A549 (cell line): Measurements from ENCODE around the gene CNTNAP5. TPM values are rescaled to one million over a fixed set of nuclear protein-coding genes. Genes with fewer than 3 reads are reported as not detected.

Experiments
- ATAC-seq, 2 experiments: fragments of 200-7000 bp in 1 of 2; fragments of >200 bp in 1 of 2; cut with Nextera tagmentation in 1 of 2; cut with Tn5 transposase in 1 of 2; 3 replicates each; pipeline versions ENCODE4 v1.8.0 to v1.9.1; 2018 to 2020; ENCODE audit warnings: mild to moderate bottlenecking in 1 of 2, moderate library complexity in 1 of 2
- CTCF ChIA-PET: fragments of 300-600 bp; sonication (Branson Sonifier 250); formaldehyde crosslinking; extraction: SDS; loops from one replicate; lab custom pipeline; 2021; ENCODE audit warnings: antibody characterized with exemption, inconsistent platforms; lab: Yijun Ruan, JAX
- POLR2A ChIA-PET: fragments of 350-600 bp; formaldehyde crosslinking; extraction: SDS; loops from one replicate; lab custom pipeline; 2021; ENCODE audit warnings: antibody characterized with exemption, inconsistent platforms; lab: Yijun Ruan, JAX
- DNase-seq, 2 experiments: peaks; one replicate each; pipeline versions ENCODE4 v3.0.0 to v3.0.0-alpha.2; 2011 to 2016; ENCODE audit warnings: low read depth in 1 of 2, low spot score in 1 of 2
- FAIRE-seq: peaks from 2 replicates; lab custom pipeline; 2011; peaks lifted over from hg19 to GRCh38; lab: Jason Lieb, UNC
- H3K27ac ChIP-seq, 2 experiments: fragments of >200 bp; sonication (Bioruptor Twin); formaldehyde crosslinking; 3 replicates each; pipeline ENCODE4 v1.5.1; 2016 to 2017
- H3K4me1 ChIP-seq: fragments of >200 bp; sonication (Bioruptor Twin); formaldehyde crosslinking; 3 replicates; pipeline ENCODE4 v1.6.1; 2016
- H3K4me2 ChIP-seq: fragments of >200 bp; sonication (Bioruptor Twin); formaldehyde crosslinking; 3 replicates; pipeline ENCODE4 v1.6.1; 2016
- H3K4me3 ChIP-seq: fragments of >200 bp; sonication (Bioruptor Twin); formaldehyde crosslinking; 3 replicates; pipeline ENCODE4 v1.5.1; 2016
- H3K9me3 ChIP-seq: fragments of >200 bp; sonication (Bioruptor Twin); formaldehyde crosslinking; 3 replicates; pipeline ENCODE4 v1.6.1; 2016
- ATOH8 ChIP-seq: fragments of 250-450 bp; sonication (Bioruptor Pico); IDR thresholded peaks from 2 replicates; pipeline ENCODE4 v1.5.0; 2020; ENCODE audit warnings: low read depth, mild to moderate bottlenecking, moderate library complexity
- CBX2 ChIP-seq: fragments of 200-600 bp; sonication (generic); IDR thresholded peaks from 2 replicates; pipeline ENCODE4 v1.6.1; 2016; ENCODE audit warnings: low read depth, mild to moderate bottlenecking, borderline replicate concordance
- CEBPB ChIP-seq, 2 experiments: fragments of >200 bp in 1 of 2; sonication (Bioruptor Twin) in 1 of 2; formaldehyde crosslinking in 1 of 2; IDR thresholded peaks; 2 replicates each; pipeline ENCODE4 v1.6.1; 2012 to 2016
- CHD2 ChIP-seq: fragments of 150-350 bp; IDR thresholded peaks from 2 replicates; pipeline ENCODE4 v1.6.1; 2014; ENCODE audit warnings: low read length; ENCODE audit not compliant: partially characterized antibody
- E2F6 ChIP-seq: IDR thresholded peaks from 2 replicates; pipeline ENCODE4 v1.6.1; 2012; ENCODE audit warnings: low read depth, borderline replicate concordance
- EHF ChIP-seq: fragments of 250-450 bp; sonication (Bioruptor Pico); IDR thresholded peaks from 2 replicates; pipeline ENCODE4 v1.5.0; 2020; ENCODE audit warnings: mild to moderate bottlenecking
- EP300 ChIP-seq, 2 experiments: fragments of >200 bp; sonication (Bioruptor Twin); formaldehyde crosslinking; IDR thresholded peaks; 2 replicates in 1 of 2; 3 replicates in 1 of 2; pipeline ENCODE4 v1.6.1; 2016 to 2017
- ESRRA ChIP-seq: fragments of 150-350 bp; IDR thresholded peaks from 2 replicates; pipeline ENCODE4 v1.6.1; 2014; ENCODE audit warnings: mild to moderate bottlenecking, low read length, borderline replicate concordance
- FOSL2 ChIP-seq, 2 experiments: fragments of 450-650 bp in 1 of 2; fragments of >200 bp in 1 of 2; sonication (Bioruptor Twin) in 1 of 2; formaldehyde crosslinking; IDR thresholded peaks; 2 replicates each; pipeline versions ENCODE4 v1.5.0 to v1.6.1; 2016 to 2020; ENCODE audit warnings: mild to moderate bottlenecking in 1 of 2, moderate library complexity in 1 of 2
- HMGXB4 ChIP-seq: fragments of 250-450 bp; sonication (Bioruptor Pico); IDR thresholded peaks from 2 replicates; pipeline ENCODE4 v1.5.0; 2021; ENCODE audit warnings: mild to moderate bottlenecking, moderate library complexity, borderline replicate concordance
- JUNB ChIP-seq: fragments of >200 bp; sonication (Bioruptor Twin); formaldehyde crosslinking; IDR thresholded peaks from 2 replicates; pipeline ENCODE4 v1.6.1; 2016
- KDM1A ChIP-seq: fragments of 200-600 bp; sonication (generic); IDR thresholded peaks from 2 replicates; pipeline ENCODE4 v1.6.1; 2016; ENCODE audit warnings: low read depth, mild to moderate bottlenecking
- KDM5A ChIP-seq: fragments of 200-600 bp; sonication (generic); IDR thresholded peaks from 2 replicates; pipeline ENCODE4 v1.6.1; 2016; ENCODE audit warnings: antibody characterized with exemption, mild to moderate bottlenecking
- MAFK ChIP-seq: fragments of 450-650 bp; IDR thresholded peaks from 2 replicates; pipeline ENCODE4 v1.6.1; 2014; ENCODE audit not compliant: partially characterized antibody
- MAX ChIP-seq: IDR thresholded peaks from 2 replicates; pipeline ENCODE4 v1.6.1; 2012
- NR3C1 ChIP-seq: fragments of >200 bp; sonication (Bioruptor Twin); formaldehyde crosslinking; IDR thresholded peaks from 3 replicates; pipeline ENCODE4 v1.6.1; 2017
- POLR2A ChIP-seq: IDR thresholded peaks from 2 replicates; pipeline ENCODE4 v1.6.1; 2012; ENCODE audit warnings: mild to moderate bottlenecking, low read length
- POLR2AphosphoS2 ChIP-seq: conservative IDR thresholded peaks from 2 replicates; pipeline ENCODE4 v1.6.1; 2012; ENCODE audit warnings: low read length, improper control_type of control experiment, inconsistent platforms
- RAD21 ChIP-seq, 2 experiments: fragments of >200 bp in 1 of 2; sonication (Bioruptor Twin) in 1 of 2; formaldehyde crosslinking in 1 of 2; IDR thresholded peaks in 1 of 2; conservative IDR thresholded peaks in 1 of 2; 2 replicates in 1 of 2; 3 replicates in 1 of 2; pipeline ENCODE4 v1.6.1; 2012 to 2018; ENCODE audit warnings: inconsistent platforms in 1 of 2
- RARB ChIP-seq: fragments of 250-450 bp; sonication (Bioruptor Pico); IDR thresholded peaks from 2 replicates; pipeline ENCODE4 v1.8.0; 2021; ENCODE audit warnings: mild to moderate bottlenecking, moderate library complexity
- RCOR1 ChIP-seq: fragments of 150-350 bp; IDR thresholded peaks from 2 replicates; pipeline ENCODE4 v1.6.1; 2014; ENCODE audit warnings: antibody characterized with exemption, low read length, low read depth
- RNF2 ChIP-seq: fragments of 200-600 bp; sonication (generic); IDR thresholded peaks from 2 replicates; pipeline ENCODE4 v1.6.1; 2016; ENCODE audit warnings: low read depth, mild to moderate bottlenecking, antibody characterized with exemption, moderate library complexity, borderline replicate concordance
- ZFP36 ChIP-seq: fragments of 450-650 bp; IDR thresholded peaks from 2 replicates; pipeline ENCODE4 v1.6.1; 2014; ENCODE audit warnings: borderline replicate concordance; ENCODE audit not compliant: partially characterized antibody
- ZNF302 ChIP-seq: fragments of 250-450 bp; sonication (Bioruptor Pico); IDR thresholded peaks from 2 replicates; pipeline ENCODE4 v1.9.0; 2021; ENCODE audit warnings: inconsistent platforms, mild to moderate bottlenecking, moderate library complexity
- WGBS: methylation state at CpG from one replicate; pipeline ENCODE4 v1.1.6; 2017; ENCODE audit errors: missing lambda C conversion rate; 5-methylcytosine and 5-hydroxymethylcytosine counted together
- polyA plus RNA-seq, 4 experiments: library from polyadenylated mRNA; depleted of rRNA in 3 of 4; stranded (reverse); fragments of >200 nt; fragmentation: RNase III in 1 of 4; extraction: RNeasy Plus Mini Kit Qiagen cat#74134 plus additional on column Dnase treatment in 1 of 4; gene quantifications; 2 replicates in 3 of 4; 3 replicates in 1 of 4; pipeline ENCODE4 v1.2.3, GENCODE V29; 2011 to 2017
- TF ChIP-seq, protein P1 (sequence below): IDR thresholded peaks from 2 replicates; pipeline ENCODE4 v1.6.1; 2012
- TF ChIP-seq, protein P2 (sequence below): fragments of >200 bp; sonication (Bioruptor Twin); formaldehyde crosslinking; IDR thresholded peaks from 3 replicates; pipeline ENCODE4 v1.6.1; 2016

Gene CNTNAP5
- polyA plus RNA-seq, 2 of the 4 experiments (the other 2 are of a cell fraction): not detected

DNA sequence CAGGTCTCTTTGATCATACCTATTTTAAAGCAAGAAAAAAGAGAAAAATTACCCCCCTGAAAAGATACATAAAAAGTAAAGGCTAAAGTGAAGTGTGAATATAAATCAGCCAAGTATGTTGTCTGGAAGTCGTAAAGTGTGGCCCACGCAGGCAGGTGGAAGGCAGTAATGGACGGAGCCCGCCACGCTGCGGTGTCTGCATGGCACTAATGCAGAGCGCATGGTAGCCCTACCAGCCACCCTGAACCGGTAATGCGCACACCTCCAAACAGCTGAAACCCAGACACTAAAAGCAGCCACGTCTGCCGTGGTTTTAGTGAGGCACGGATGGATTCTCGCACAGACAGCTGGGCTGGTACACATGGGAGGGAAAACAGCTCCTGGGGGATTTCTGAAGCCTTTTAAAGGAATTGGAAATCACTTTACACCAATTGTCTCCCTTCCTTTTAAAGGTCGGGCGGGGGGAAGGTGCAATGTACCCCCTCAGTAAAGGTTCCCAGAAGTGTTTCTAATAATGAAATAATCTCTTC, 615.2 kb downstream of the CNTNAP5 start (continued):
- TF ChIP-seq CHD2 (no peak), ZNF302 (CRISPR knock-in tag) (no peak), KDM1A (no peak), E2F6 (no peak), KDM5A (no peak), RARB (no peak), ZFP36 (no peak)
- TF ChIP-seq, protein P1, sequence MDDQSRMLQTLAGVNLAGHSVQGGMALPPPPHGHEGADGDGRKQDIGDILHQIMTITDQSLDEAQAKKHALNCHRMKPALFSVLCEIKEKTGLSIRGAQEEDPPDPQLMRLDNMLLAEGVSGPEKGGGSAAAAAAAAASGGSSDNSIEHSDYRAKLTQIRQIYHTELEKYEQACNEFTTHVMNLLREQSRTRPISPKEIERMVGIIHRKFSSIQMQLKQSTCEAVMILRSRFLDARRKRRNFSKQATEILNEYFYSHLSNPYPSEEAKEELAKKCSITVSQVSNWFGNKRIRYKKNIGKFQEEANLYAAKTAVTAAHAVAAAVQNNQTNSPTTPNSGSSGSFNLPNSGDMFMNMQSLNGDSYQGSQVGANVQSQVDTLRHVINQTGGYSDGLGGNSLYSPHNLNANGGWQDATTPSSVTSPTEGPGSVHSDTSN: no peak
- TF ChIP-seq, all 56 proteins: peak for 0

GRCh38 chr2:124646166-124646815, 621.2 kb downstream of the CNTNAP5 start:
- H3K27ac ChIP-seq: no peak overlapping the region
- 15% methylated on average over 4 of the region's 4 CpGs for WGBS
- no peaks in the 10 kb centered on the region for H3K9me3 ChIP-seq
- ChIA-PET POLR2A (no interaction called here), CTCF (no interaction called here)
- no peak for DNase-seq
- no peaks in the 10 kb centered on the region for H3K4me1 ChIP-seq
- FAIRE-seq: no peak
- no peak for ATAC-seq
- no peak overlapping the region for H3K4me2 ChIP-seq
- no peak overlapping the region for H3K4me3 ChIP-seq
- TF ChIP-seq FOSL2 (IDR thresholded peaks at IDR 0.05) (no peak), FOSL2 (CRISPR knock-in tag; IDR thresholded peaks at IDR 0.05) (no peak), RCOR1 (no peak), RNF2 (no peak), POLR2A (no peak), CEBPB (IDR thresholded peaks at IDR 0.05) (no peak), MAFK (no peak), EHF (CRISPR knock-in tag) (no peak), HMGXB4 (CRISPR knock-in tag) (no peak), EP300 (IDR thresholded peaks at IDR 0.05) (no peak), ATOH8 (no peak), JUNB (no peak), ZNF302 (CRISPR knock-in tag) (no peak), CBX2 (no peak), MAX (no peak), RAD21 (conservative IDR thresholded peaks at IDR 0.05 in 1 of 2, IDR thresholded peaks at IDR 0.05 in 1 of 2) (no peak), NR3C1 (no peak), CHD2 (no peak), POLR2AphosphoS2 (no peak), ESRRA (no peak)
- TF ChIP-seq, protein P2, sequence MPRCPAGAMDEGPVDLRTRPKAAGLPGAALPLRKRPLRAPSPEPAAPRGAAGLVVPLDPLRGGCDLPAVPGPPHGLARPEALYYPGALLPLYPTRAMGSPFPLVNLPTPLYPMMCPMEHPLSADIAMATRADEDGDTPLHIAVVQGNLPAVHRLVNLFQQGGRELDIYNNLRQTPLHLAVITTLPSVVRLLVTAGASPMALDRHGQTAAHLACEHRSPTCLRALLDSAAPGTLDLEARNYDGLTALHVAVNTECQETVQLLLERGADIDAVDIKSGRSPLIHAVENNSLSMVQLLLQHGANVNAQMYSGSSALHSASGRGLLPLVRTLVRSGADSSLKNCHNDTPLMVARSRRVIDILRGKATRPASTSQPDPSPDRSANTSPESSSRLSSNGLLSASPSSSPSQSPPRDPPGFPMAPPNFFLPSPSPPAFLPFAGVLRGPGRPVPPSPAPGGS: no peak
